Renal cortex interstitium (tissue), 11 donors: Measurements from ENCODE around the gene TPRN. TPM values are rescaled to one million over a fixed set of nuclear protein-coding genes. Genes with fewer than 3 reads are reported as not detected.

Experiments
- DNase-seq, 11 donors: peaks; one replicate each; pipeline ENCODE4 v3.0.0-alpha.2; 2013; ENCODE audit warnings: low read depth in 9 of 11, low spot score in 4 of 11; ENCODE audit errors: extremely low read depth in 1 of 11
- polyA plus RNA-seq, 3 donors: library from polyadenylated mRNA; unstranded; fragments of 120-200 nt; gene quantifications; one replicate each; pipeline ENCODE4 v1.2.1, GENCODE V29; 2013; ENCODE audit not compliant: insufficient read length in 3 of 3

Gene TPRN
- polyA plus RNA-seq, 3 donors = 14.8 to 17.3 (median 16.4) TPM

GRCh38 chr9:137157618-137158415, 42.7 kb downstream of the TPRN start:
- DNase-seq = no peak

DNA sequence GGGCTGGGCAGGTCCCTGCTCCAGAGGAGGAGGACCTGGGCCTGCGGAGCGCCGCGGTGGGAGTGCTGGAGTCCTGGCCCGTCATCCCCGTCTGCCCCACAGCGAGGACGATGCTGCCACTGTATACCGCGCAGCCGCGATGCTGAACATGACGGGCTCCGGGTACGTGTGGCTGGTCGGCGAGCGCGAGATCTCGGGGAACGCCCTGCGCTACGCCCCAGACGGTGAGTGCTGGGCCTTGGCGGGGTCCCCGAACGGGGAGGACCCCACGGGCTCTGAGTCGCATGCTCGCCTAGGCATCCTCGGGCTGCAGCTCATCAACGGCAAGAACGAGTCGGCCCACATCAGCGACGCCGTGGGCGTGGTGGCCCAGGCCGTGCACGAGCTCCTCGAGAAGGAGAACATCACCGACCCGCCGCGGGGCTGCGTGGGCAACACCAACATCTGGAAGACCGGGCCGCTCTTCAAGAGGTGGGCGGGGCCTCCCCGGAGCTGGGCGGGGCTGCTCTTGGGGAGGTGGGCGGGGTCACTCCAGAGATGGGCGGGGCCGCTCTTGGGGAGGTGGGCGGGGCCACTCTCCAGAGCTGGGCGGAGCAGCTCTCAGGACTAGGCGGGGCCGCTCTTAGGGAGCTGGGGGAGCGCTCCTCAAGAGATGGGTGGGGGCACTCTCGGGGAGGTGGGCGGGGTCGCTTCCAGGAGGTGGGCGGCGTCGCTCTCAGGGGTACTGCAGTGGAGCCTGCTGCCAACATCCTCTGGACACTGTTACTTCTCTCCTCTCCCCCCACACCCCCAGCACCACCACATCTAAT, 43.8 kb downstream of the TPRN start:
- DNase-seq = no peak

DNA sequence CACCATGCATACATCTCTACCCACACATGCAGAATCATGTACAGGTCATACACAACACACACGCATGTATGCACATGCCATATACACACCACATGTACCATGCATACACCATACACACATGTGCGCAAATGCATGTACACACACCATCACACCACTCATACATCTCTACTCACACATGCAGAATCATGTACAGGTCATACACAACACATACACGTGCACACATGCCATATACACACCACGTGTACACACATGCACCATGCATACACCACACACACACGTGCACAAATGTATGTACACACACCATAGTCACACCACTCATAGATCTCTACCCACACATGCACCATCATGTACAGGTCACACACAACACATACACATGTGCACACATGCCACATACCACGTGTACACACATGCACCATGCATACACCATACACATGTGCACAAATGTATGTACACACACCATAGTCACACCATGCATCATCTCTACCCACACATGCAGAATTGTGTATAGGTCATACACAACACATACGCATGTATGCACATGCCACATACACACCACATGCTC, 47.6 kb downstream of the TPRN start:
- DNase-seq = no peak

DNA sequence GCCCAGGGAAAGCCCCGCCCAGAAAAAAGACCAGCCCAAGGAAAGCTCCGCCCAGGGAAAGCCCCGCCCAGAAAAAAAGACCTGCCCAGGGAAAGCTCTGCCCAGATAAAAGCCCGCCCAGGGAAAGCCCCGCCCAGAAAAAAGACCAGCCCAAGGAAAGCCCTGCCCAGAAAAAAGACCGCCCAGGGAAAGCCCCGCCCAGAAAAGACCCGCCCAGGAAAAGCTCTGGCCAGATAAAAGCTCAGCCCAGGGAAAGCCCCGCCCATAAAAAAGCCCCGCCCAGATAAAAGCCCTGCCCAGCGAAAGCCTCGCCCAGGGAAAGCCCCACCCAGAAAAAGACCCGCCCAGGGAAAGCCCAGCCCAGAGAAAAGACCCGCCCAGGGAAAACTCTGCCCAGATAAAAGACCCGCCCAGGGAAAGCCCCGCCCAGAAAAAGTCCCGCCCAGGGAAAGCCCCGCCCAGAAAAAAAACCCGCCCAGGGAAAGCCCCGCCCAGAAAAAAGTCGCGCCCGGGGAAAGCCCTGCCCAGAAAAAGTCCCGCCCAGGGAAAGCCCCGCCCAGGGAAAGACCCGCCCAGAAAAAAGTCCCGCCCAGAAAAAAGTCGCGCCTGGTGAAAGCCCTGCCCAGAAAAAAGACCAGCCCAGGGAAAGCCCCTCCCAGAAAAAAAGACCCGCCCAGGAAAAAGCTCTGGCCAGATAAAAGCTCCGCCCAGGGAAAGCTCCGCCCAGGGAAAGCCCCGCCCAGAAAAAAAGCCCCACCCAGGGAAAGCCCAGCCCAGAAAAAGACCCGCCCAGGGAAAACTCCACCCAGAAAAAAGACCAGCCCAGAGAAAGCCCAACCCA, 49.7 kb downstream of the TPRN start:
- DNase-seq = no peak

GRCh38 chr9:137149942-137150616, 50.5 kb downstream of the TPRN start:
- DNase-seq = no peak

GRCh38 chr9:137149363-137149762, 51.2 kb downstream of the TPRN start:
- no peak for DNase-seq

DNA sequence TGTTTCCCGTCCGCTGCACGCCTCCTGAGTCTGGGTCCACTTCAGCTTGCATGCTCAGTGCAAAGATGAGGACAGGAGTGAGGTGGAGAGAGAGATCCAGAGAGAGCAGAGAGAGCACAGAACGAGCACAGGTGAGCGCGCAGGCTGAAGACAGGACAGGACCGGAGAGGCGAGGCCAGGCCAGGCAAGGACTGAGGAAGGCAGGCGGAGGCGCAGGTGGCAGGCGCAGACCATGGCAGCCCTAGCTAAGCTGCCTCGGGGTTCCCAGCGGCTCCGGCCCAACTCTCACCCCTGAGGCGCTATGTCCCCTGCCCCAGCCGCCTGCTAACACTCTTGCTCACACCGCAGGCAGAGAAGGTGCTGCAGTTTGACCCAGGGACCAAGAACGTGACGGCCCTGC, 51.9 kb downstream of the TPRN start:
- no peak for DNase-seq

- DNase-seq = no peak
Observed at GRCh38 chr9:137148242-137148641, 52.3 kb downstream of the TPRN start.

DNA sequence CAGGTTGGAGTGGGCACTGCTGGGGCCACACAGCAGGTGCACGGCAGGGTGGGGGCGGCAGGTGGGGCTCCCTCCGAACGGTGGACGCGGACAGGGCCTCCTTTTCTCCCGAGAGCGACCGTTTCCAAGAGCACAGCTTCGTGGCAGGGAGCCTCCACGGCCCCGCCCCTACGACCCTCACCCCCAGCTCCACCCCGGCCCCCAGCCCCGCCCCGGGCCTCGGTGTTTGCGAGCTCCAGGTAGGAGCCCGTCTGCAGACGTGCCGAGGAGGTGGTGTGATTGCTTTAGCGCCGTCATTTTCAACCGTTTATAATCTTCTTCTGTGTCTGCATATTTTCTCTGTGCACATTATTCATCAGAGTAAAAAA, 52.8 kb downstream of the TPRN start:
- DNase-seq = no peak

DNA sequence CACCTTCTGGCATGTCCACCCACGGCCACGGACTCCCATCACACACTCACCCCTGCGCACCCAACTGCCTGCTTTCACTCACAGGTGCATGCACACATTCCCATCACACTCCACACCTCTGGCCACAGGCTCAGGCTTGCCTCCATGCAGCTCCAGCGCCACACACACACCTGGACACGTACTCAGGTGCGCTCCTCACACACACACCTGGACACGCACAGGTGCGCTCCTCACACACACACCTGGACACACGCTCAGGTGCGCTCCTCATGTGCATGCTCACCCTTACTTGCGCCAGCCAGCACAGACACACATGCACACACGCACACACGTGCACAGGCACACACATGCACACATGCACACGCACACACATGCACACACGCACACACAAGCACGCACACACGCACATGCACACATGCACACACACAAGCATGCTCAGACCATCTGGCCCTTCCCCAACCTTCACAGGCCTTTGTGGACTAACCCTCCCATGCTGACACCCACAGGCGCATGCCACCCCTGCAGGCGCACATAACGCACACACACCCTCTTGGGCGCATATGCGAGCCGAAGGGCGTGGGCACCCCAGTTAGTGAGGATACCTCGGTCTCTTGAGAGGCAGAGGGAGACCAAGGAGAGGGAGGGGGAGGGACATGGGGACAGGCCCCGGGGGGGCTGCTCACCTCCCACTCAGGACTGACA, 53.3 kb downstream of the TPRN start:
- no peak for DNase-seq

GRCh38 chr9:137146527-137146918, 54.0 kb downstream of the TPRN start:
- DNase-seq = no peak

GRCh38 chr9:137145731-137146526, 54.6 kb downstream of the TPRN start:
- DNase-seq = no peak

- DNase-seq = no peak
Observed at GRCh38 chr9:137143459-137143858, 57.1 kb downstream of the TPRN start.

DNA sequence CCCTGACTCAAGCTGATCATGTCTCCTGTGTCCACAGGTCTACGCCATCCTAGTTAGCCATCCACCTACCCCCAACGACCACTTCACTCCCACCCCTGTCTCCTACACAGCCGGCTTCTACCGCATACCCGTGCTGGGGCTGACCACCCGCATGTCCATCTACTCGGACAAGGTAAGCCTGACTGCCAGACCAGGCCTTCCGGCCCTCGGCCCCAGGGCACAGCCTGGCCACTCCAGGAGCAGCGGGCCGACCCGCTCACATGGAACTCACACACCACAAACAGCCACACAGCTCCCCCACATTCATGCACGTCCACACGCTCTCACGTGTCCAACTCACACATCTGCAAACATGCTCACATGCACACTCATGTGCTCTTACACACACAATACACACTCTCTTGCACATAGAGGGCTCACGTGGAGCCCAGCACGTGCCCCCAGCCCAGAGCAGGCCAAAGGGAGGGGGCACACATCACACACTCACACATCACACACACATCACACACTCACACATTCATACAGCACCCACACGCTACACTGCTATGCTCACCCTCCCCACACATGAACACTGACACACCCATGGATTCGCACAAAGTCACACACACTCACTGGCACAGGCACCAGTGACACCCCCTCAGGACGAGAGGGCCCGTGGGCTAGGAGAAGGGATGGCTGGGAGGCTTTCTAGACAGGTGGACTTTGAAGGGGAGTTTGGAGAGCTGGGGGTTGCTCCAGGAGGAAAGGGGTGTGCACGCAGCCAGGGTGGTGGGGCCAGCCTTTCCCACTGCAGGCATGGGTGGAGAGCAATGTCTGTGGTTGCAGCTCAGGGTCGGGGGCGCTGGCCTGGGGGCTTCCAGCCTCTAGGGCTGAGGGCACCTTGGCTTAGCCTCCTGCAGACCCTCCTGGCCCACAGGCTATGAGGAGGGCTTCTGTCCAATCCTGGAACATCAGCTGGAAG, 58.3 kb downstream of the TPRN start:
- DNase-seq = no peak
